ENCODE results near the gene SLC8A1.

DNA sequence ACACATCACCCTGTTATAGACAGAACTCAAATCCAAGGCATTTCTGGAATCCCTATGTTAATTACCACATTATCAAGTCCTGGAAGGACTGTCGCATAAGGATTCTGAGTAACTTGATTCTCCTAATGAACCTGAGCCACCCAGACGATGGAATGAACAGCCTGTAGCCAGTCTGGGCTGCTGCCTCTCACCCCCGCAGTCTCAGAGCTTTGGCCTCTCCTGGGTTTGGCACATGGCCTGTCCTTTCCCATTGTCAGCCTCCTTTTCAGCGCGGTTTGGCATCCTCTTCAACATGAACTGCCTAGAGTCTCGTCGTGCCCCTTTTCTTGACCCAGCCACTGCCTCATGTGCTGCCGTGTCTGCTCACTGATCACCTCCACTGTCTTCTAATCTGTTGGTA lies 147.6 kb downstream of the SLC8A1 start:
- TF ChIP-seq, protein P1, sequence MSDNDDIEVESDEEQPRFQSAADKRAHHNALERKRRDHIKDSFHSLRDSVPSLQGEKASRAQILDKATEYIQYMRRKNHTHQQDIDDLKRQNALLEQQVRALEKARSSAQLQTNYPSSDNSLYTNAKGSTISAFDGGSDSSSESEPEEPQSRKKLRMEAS (IDR thresholded peaks at IDR 0.05; ENCODE audit: low read depth, low read length), result no peak
- TF ChIP-seq MYC (IDR thresholded peaks at IDR 0.05; ENCODE audit: low read depth, low read length), result no peak
- TF ChIP-seq, protein P2, sequence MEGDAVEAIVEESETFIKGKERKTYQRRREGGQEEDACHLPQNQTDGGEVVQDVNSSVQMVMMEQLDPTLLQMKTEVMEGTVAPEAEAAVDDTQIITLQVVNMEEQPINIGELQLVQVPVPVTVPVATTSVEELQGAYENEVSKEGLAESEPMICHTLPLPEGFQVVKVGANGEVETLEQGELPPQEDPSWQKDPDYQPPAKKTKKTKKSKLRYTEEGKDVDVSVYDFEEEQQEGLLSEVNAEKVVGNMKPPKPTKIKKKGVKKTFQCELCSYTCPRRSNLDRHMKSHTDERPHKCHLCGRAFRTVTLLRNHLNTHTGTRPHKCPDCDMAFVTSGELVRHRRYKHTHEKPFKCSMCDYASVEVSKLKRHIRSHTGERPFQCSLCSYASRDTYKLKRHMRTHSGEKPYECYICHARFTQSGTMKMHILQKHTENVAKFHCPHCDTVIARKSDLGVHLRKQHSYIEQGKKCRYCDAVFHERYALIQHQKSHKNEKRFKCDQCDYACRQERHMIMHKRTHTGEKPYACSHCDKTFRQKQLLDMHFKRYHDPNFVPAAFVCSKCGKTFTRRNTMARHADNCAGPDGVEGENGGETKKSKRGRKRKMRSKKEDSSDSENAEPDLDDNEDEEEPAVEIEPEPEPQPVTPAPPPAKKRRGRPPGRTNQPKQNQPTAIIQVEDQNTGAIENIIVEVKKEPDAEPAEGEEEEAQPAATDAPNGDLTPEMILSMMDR (IDR thresholded peaks at IDR 0.05; ENCODE audit: low read depth, low read length), result no peak
- no peak for TF ChIP-seq POLR2A (IDR thresholded peaks at IDR 0.05; ENCODE audit: extremely low read depth, insufficient read length)
